Measurements from ENCODE around the gene TRPM2.

TRPM2 gene

GRCh38 chr21:44322621-44323325 is 30.6 kb upstream of the TRPM2 start:
- no peak for DNase-seq

- DNase-seq = no peak
These were observed 29.8 kb upstream of the TRPM2 start for GRCh38 chr21:44323591-44323990.

GRCh38 chr21:44324106-44324853 is 29.1 kb upstream of the TRPM2 start:
- DNase-seq = no peak

- DNase-seq = no peak
These were observed 28.6 kb upstream of the TRPM2 start for GRCh38 chr21:44324854-44325107.

DNA sequence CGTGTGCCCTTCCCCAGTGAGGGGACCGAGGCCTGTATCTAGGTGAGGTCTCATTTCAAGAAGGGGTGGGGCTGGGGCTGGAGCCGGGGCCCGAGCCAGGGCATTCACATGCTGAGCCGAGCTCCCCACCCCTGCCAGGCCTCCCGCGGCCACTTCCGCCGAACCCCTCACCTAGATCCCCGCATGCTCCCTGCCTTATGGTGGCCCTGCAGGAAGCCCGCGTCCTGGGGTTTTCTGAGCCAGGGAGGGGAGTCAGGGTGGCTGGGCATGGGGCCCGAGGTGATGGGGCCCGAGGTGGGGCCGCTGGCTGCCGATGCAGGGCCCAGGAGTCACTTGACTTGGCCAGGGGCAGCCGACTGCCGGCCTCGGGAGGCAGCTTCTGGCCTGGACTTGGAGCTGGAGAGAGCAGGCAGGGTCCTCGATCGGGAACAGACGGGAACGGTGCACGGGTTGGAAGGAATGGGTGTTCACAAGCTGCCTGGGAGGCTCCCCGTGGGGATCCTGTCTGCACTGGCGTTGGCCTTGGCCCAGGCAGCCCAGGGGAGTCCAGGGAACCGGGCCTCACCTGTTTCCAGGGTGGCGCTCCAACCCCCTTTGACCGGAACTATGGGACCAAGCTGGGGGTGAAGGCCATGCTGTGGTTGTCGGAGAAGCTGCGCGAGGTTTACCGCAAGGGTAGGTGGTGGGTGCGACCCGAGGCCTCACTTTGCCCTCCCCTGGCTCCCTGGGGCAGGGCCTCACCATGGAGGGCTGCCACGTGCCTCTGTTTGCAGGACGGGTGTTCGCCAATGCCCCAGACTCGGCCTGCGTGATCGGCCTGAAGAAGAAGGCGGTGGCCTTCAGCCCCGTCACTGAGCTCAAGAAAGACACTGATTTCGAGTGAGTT is 27.8 kb upstream of the TRPM2 start:
- DNase-seq = no peak

DNA sequence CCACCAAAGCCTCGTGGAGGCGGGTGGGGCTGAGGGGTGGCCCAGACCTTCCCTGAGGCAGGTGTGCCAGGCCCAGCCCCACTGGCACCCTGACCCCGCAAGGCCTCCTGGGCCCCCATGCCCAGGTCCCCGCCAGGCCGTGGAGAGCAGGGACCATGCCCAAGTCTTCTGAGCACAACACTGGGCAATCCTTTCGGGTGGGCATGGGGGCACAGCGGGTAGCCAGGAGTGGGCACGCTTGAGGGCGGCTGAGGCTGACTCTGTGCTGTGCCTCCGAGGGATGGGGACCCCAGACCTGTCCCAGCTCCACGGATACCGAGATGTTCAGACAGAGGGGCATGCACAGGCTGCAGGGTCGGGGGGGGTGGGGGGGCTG is 27.2 kb upstream of the TRPM2 start:
- no peak for DNase-seq

DNA sequence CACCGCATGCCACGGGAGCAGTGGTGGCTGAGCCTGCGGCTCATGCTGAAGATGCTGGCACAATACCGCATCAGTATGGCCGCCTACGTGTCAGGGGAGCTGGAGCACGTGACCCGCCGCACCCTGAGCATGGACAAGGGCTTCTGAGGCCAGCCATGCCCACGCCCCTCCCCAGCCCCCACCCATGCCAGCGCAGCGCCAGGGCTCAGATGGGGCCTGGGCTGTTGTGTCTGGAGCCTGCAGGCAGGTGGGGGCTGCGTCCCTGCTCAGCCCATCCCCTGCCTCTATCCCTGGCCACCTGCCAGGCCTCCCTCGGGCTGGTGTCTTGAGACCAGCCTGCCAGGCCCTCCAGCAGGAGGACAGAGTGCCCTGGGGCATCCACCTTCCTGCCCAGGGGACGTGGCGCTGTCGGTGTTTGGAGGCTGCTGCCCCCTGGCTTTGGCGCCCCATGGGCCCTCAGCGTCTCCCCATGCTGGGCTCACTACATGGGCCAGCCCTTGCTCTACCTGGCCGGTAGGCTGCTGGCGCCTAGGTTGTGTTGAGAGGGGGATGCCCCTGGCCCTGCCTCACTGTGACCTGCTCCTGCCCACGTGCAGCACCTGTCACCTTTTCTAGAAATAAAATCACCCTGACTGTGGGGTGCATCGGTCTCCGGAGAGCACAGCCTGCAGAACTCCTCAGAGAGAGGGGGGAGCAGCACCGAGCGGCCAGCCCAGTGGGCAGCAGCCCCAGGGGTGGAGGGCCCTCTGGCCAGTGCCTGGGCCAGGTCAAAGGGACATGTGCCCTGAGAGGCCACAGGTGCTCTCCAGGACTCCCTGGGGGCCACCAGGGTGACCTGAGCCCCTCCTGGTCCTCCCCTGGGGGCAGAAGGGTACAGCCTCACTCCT is 26.5 kb upstream of the TRPM2 start:
- no peak for DNase-seq

DNA sequence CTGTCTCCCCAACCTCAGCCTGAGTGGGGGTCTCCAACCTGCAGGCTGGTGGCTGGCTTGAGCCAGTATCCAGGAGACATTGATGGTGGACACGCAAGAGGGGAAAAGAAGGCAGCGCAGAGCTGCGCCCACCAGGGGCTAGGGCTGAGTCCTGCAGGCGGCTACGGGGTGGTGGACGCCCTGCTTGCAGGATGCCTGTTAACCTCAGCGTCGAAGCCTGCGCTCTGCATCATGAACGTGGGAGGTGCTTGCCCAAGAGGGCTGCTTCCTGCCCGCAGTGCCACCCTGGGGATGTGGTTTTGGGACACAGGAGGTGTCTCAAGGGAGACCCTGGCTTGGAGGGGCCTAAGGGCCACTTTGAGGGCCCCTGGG is 25.8 kb upstream of the TRPM2 start:
- no peak for DNase-seq

- DNase-seq = no peak
These were observed 25.1 kb upstream of the TRPM2 start for GRCh38 chr21:44328242-44328895.

DNA sequence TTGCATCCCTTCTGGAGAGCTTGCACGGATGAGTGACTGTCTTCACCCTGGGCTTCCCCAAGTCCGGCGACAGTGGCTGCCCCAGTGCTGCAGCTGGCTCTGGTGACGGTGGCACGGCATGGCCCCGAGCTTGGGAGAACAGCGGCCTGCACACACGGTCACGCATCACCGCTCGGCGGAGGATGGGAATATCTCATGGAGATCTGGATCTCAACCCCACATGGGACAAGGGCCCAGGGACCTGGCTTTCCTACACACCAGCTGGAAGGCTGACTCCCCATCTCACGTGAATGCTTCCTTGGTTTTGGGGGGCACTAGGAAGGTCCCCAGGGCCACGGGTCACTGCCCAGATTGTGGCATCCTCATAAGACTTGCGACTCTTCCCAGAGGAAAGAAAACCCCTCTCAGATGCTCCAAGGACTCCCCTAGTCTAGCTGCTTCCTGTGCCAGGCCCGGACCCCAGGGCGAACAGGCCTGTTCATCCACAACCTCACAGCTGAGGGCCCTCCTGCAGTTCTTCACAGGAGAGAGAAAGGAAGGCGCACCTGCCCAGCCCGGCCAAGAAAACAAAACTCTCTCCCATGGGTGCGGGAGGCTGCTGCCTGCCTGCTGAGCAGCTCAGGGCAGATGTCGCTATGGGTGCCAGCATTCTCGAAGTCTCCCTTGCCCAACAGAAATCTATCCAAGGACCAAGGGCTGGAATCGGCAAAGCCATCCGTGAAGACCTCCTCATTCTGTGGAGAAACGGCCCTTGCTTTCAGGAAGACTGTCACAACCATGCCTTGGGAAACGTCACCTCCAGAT is 24.1 kb upstream of the TRPM2 start:
- no peak for DNase-seq

DNA sequence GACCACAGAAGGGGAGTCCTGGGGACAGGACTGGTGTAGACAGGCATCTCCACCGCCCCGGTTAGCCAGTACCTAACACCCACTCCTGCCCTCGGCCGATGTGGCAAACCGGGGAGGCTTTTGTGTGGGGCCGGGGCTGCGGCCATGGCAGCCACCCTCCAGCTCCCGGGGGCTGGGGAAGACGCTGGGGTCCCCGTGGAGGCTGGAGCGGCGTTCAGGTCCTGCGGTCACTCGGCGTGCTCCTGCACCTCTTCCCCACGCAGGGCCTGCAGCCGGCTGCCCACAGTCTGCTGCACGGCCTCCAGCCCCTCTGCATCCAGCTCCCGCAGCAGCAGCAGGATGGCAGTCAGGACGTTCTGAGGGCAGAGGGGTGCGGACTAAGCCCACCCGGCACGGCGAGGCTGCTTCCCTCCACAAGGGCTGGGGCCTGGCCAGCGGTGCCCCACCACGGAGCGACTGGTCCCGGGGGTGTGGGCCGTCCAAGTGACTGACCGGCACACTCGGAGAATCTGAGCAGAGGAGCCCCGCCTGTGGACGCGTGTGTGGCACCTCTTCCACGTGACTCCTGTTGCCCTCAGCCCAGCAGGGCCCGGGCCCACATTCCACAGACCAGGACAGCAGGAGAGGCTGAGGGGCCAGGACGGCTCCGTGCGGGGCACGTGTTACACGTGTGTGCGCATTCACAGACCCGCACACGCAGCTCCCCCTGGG is 23.3 kb upstream of the TRPM2 start:
- no peak for DNase-seq

DNA sequence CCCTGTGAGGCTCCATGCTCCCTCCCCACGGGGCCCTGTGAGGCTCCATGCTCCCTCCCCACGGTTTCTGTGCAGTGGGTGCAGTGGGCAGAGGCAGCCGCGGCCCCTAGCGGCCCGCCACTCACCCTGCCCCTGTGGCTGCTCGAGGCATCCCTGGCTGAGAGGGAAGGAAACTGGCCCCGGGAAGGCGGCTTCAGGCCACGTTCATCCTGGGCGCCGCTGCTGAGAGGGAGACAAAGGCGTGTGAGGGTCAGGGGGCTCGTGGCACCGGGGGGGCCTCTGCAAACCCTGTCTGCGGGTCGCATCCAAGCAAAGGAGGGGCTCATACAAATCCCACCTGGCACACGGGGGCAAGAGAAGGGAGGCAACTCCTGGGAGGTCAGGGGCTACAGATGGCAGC is 22.7 kb upstream of the TRPM2 start:
- DNase-seq = no peak

DNA sequence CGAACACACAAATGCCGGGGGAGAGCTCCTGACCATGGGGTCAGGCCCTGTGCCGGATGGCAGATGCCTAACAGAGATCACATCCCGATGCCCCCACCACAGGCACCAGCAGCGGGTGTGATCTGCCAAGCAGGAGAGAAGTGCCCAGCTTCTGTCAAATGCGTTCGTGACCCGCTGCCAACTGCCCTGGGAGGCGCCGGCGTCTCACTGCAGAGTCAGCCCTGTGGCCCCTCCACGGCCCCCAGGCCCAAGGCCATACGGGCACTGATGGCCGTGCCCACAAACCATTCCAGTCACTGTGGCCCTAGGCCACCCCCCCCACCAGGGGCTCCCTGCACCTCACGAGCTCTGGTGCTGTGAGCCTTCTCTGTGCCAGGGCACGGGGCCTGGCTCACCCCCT is 22.2 kb upstream of the TRPM2 start:
- DNase-seq = no peak

- no peak for DNase-seq
These were observed 21.6 kb upstream of the TRPM2 start for GRCh38 chr21:44331650-44332307.

DNA sequence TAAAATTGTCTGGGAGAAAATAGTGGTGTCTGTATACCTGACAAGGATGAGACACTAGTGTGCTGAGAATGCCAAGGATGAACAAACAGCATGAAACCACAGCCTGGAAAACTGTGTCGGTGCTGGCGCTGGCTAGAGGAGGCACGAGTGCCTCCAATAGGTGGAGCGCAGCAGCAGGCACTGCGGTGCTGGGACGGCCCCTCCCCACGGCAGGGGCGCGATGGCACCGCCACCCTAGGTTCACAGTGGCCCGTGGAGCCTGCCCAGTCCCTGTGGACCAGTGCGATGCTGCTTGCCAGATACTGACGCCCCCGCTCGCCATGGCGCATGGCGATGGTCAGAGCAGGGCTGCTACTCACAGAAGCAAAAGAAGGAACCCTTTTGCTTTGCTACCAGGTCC is 21.0 kb upstream of the TRPM2 start:
- no peak for DNase-seq

- DNase-seq = no peak
These were observed 20.5 kb upstream of the TRPM2 start for GRCh38 chr21:44332965-44333364.

DNA sequence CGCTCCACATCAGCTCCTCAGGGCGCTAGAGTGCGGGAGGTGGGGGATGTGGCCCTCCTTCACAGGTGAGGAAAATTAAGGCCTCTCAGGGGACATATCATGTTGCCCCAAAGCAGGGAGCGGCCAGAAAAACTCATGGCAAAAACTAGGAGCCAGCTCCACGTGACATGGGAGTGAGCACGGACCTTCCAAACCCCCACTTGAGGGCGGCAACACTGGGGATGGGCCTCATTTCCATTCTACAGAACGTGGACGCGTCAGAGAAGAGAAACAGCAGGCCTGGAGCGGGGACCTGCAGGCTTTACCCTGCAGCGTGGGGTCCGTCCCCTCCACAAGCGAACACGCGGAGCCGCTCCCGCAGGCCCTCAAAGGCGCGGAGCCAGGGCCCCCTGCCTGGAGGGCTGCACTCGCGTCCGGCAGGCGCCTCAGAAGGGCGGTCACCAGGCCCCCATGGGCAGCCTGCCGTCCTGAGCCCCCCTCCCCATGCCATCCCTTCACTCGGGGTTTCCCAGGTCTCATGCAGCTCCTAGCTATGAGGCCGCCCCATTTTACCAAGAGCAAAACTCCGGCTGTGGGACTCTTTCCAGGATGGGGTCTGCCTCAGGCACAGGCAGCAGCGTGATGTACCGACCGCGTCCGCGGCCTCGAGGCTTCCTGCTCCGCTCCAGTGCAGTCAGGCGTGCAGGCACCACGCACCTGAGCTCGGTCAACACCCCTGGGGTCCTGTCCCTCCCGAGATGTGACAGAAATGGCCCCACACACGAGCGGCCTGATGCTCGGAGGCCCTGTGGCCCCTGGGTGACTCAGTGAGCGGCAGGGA is 19.7 kb upstream of the TRPM2 start:
- DNase-seq = no peak

DNA sequence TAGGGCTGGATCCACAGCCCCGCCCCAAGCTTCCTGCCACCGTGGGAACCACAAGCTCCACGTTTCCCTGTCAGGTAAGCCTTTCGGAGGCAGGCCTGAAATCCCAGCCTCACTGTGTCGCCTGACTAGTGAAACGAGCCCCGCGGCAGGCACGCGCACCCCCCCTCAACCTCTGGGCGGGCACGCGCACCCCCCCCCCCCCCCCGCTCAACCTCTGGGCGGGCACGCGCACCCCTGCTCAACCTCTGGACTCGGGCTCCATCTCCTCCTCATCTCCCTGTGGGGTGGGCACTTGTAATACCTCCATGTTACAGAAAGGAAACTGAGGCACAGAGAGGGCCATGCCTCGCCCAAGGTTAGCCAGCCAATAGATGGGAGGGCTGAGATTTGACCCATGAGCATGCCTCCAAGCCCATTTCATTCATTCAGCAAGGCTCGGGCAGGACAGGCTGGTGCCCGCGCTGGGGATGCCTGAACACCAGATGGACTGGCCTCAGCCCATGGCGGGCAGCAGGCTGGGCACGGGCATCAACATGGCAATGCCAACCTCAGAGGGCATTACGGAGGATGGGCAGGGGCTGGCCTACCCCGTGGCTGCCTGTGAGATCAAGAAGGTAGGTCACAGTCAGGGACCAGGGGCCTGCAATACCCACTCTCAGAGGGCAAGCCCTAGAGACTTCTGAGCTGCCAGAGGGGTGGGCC is 18.9 kb upstream of the TRPM2 start:
- no peak for DNase-seq

All from stimulated activated CD4-positive, alpha-beta T cell treated with anti-CD3 and anti-CD28 coated beads, Interleukin-4, amount 100 ng/mL, for 1 hour (primary cell).